Activated CD8-positive, alpha-beta memory T cell treated with anti-CD3 and anti-CD28 coated beads, Interleukin-2, amount 50 U/mL, for 1 hour (primary cell): ENCODE results near the gene FOXP1.
A peak's percentile ranks its signal among the peaks of the same experiment; 100 is the strongest.

Source experiments
- DNase-seq: peaks from one replicate; pipeline ENCODE4 v3.0.0-alpha.2; 2020; ENCODE audit errors: extremely low read depth

The FOXP1 gene

DNA sequence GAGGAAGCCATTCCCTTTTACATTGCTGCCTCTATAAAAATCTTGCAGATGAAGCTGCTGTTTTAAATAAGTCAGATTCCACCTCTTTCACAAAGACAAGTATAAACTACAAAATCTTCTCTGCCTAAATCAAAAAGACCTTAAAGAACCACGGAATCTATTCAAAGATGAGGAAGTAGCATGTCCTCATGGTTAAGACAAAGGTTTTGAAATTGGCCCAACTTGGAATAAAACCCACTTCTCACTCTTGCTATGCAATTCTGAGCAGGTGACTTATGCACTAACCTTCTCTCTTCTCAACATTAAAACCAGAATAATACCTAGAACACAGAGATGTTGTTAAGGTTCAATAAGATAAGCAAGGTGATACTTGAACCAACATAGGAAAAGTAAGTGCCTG is 97.6 kb downstream of the FOXP1 start:
- DNase-seq, result no peak

DNA sequence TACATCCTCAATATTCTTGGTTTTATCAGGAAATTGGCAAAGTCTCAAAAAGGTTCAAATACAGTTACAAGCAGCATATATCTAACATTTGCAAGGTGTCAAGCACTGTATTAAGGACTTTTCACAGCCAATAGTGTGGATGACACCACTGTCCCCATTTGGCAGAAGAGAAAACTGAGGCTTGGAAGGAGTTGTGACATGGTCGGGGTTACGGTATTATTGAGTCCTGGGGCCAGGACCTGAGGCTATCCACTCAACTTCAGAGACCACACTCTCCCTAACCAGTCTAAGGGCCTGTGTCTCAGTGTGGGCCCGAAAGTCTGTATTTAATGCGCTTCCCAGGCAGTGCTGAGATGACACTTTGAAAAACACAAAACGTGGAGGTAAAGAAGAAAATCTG is 99.1 kb downstream of the FOXP1 start:
- DNase-seq, result no peak

DNA sequence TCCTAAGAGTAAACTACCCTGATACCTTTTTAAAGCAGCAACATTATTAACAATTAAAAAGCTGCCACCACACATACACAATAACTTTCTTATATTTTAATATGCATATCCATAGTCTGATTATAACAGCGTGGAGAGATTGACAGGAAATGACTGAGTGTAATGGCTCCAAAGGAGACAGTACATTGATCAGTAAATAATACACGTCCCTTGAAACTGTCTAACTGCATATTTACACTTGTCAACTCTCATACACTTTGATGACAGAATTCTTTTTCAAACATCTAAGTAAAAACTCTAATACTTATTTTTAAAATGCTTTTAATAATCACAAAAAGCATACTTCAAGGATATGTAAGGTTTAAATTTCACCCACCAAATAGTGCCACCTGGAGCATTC is 99.5 kb downstream of the FOXP1 start:
- DNase-seq, result no peak

DNA sequence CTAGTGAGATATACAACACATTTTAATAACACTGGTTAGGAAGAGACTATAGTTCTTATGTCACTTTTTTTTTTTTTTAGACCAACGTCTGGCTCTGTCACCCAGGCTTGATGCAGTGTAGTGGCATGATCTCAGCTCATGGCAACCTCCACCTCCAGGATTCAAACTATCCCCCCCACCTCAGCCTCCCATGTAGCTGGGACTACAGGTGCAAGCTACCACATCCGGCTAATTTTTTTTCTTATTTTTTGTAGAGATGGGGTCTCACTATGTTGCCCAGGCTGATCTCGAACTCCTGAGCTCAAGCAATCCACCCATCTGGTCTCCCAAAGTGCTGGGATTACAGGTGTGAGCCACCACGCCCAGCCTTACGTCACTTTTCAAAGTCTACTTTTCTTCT is 100.8 kb downstream of the FOXP1 start:
- no peak for DNase-seq

DNA sequence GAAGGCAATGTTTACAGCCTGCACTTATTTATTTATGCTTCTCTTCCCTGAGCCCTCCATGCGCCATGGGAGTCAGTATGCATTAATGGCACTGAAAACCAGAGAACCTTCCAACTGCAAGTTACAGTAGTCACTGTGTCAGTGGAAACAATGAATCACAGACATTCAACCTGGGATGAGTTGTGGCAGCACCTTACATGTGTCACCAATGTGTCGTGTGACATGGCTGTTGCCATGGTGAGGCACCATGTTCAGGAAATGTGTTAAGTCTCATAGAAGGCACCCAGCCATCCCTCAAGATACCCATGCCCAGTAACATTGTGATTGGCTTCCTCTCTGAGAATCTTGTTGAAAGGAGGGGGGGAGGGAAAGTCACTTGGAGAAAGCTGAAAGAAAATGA is 105.0 kb downstream of the FOXP1 start:
- DNase-seq, result peak; percentile 42

DNA sequence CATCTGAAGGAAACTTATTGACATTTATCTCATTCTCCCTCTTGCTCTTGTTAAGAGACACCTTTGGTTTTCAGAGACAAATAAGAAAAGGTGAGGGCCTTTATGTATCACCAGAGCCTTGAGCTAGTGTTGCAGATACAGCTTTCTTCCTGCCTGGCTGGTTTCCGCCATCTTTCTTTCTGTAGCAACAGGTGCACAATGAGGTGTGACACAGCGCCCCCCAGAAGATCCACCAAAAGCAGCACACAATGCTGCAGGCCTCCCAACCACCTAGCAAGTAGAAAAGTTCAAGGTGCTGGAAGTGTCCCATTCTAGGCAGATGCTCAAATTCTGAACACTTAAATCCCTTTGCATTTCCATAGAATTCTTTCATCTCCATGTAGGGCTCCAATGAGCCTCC is 106.6 kb downstream of the FOXP1 start:
- no peak for DNase-seq

DNA sequence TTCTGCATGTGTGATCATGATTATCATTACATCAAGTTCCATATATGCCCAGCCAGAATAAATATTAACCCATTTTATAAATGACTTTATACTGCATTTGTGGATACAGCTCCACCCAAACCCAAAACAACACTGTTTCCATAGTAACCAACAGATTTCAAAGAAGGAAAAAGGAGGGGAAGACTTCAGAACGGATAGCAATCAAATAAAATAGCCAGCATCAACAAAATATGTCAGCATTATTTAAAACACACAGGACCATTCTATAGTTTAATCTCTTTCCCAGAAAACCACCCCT is 114.4 kb downstream of the FOXP1 start:
- DNase-seq, result no peak

DNA sequence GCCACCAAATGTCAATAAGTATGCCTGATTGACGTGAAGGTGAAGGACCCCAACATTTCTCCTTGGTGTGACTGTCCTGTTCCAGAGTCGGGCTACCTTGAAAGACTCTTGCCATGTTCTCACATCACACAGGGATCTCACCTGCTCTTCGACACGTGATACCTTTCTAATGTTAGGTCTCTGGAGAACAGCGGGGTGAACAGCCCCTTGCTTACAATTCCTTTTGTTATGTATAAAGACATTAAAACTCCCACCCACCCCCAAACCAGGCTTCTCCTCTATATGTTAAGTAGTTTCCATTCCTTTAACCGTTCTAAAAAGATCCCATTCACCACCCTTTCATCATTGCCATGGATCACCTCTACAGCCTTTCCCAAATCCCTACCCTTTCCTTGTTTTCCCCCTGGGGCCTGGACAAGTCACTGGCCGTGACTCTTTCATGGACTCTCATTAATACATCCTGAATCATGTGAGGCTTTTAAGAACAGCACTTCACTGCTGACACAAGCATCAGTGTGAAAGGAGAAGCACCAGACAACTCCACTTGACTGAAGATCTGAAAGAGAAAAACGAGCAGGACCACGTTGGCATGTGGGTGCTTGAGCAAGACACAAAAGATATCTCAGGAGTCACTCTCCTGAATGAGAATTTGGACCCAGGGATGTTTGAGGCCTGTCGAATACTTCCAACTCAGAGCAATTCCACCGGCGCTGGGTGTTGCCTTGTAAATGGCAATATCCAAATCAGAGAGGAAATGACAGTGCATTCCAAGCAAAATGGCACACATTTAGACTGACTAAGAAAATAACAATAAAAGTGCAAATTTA is 115.0 kb downstream of the FOXP1 start:
- no peak for DNase-seq

DNA sequence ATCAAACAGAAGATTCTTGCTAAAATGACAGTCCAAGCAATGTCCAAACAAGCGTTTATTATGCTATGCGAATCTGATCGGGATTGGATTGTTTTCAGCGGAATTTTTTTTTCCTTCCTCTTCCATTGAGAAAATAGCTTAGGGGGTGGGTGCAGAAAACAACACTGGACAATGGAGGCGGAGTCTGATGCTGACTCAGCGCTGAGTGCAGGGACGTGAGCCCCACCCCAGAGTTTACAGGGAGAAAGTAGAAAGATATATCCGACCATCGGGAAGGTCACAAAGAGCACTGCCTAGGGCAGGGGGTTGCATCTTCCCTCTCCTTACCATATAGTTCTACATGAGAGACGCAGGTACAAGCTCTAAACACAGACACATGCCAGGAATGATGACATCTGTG is 117.0 kb downstream of the FOXP1 start:
- DNase-seq, result no peak

DNA sequence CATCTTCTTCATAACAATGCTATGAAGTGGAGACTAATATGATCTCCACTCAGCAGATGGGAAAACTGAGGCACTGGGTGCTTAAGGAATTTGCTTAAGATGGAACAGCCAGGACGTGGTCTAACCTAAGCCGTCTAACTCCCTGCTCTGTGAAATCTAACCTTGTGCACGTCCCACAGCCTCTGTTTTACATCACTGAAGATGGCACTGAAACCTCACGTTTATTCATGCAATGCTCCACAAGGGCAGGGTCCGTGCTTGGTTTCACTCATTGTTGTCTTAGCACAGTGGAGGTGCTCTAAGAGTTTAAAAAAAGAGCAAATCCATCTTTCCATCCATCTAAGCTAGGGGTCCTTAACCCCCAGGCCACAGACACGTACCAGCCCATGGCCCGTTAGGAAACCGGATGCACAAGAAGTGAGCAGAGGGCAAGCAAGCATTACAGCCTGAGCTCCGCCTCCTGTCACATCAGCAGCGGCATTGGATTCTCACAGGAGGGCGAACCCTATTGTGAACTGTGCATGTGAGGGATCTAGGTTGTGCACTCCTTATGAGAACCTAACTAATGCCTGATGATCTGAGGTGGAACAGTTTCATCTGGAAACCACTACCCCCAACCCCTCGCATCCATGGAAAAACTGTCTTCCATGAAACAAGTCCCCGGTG is 118.0 kb downstream of the FOXP1 start:
- no peak for DNase-seq

DNA sequence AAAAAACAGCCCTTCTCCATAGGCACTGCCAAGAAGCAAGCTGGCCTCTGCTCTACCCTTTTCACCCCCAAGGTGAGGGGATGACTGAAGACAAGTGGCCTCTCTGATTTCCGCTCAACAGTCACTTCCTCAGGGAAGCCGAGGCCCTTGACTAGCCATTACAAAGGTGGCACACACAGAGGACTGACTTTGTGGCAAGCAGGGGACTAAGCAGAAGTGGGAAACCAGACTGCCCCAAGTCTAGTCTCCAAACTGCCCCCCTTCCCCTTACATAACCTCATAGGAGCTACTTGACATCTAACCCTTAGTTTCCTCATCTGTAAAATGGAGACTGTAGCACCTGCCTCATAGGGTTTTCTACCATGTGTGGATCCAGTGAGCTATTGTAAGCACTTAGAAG is 118.9 kb downstream of the FOXP1 start:
- no peak for DNase-seq

DNA sequence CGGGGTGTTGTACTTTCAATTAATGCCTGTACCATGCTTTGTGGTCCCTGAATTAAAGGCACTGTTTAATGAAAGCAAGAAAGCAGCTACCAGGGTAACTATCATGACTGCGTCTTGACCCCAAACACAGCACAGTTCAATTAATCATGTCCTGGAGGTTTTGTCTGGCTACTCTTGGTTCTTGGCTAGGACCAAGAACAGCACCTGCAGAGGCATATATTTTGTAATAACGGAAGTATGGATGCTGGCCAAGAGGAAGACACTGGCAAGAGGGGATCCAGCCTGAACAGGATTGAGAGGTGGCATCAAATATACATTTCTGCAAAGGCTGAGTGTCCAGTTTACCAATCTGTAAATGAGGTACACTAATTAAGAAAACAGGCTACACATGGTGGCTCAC is 119.9 kb downstream of the FOXP1 start:
- no peak for DNase-seq

DNA sequence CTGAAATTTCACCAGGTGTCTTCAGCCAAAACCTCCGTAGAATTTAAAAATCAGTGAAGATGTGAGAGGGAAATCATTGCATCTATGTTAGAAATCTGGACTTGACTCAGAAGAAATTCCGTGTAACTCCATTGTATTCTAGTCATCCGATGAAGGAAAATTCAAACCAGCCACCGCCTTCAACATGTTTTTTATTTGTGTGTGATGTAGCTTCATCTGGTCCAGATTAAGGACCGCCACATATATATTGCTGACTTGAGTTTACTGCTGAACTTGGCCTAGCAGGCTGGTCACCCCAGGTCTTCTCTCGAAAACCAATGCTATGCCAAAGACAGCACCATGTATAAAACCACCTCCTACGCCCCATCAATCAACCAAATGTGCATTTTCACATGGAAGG is 120.9 kb downstream of the FOXP1 start:
- DNase-seq, result no peak

DNA sequence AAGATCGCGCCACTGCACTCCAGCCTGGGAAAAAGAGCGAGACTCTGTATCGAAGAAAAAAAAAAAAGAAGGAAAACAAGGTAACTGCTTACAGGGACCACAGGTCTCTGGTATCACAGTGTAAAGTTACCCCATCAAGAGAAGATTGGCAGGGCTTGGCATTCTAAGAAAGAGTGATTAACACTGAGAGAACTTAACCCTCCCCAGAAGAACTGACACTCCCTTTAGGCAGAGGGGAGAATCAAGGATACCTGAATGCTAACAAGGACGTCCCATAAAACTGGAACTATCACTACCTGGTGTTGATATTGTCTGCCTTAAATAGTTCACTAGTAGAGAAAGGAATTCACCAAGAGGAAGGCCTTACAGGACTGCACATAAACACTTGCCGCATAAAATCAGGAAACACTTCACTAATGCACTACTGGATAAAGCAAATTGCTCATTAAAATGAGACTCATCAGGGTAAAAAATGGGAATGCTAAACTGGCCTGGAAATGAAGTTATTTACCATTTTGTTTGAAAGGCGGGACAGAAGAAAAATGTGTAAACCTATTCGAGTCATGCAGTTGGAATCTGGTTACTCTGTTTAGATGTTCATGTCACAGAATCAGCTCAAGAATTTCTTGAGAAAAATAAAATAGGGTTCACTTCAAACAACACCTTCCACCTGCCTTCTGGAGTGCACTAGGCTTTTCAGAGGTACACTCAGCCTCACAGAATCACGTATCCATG is 121.6 kb downstream of the FOXP1 start:
- no peak for DNase-seq

DNA sequence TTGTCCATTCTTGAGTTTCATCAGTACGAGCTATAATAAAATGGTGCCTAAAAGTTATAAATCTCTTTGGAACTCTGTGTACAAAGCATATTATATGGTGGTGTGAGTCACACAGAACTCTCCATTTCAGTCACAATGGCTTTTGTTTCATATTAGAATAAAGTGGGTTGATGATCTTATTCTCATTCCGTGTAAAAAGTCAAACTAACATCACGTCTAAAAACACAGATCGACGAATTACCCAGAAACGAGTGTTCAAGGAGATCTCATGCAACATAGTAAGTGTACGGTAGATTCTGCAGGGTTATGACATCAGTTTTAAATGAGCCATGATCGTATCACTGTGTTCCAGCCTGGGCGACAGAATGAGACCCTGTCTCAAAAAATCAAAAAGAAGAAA is 122.4 kb downstream of the FOXP1 start:
- DNase-seq, result no peak

DNA sequence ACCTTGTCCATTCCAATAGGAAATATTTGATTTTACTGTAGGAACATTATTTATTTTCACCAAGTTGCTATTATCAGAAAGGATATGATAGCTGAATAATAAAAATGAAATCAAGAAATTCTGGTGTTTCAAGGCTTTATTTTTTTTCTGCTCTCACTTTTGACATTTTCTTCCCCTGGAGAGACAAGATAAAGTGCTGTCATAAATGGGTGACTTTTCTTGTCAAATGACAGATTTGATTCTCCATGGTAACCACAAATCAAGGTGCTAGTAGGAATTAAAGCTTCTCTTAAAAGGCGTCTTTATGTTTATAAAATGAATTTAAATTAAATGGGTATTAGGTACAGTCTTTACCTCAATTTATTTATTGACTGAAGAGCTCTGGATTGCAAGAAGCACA is 124.6 kb downstream of the FOXP1 start:
- DNase-seq, result no peak

DNA sequence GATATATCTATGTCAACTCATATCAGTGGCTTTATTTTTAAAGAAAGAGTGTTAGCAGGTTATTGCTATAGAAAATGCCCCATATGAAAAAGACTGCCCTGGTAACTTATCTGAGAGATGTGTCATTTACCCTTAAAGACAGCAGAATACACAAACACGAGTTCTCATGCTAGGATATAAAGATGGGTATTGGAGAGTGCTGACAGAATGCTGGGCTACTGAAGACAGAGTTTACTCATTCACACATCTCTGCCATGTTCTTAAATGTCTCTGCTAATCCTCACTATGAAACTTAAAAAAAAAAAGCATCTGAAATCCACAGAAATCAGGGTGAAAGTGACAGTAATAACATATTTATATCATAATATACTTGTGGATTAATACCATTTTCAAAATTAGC is 126.7 kb downstream of the FOXP1 start:
- DNase-seq, result no peak

DNA sequence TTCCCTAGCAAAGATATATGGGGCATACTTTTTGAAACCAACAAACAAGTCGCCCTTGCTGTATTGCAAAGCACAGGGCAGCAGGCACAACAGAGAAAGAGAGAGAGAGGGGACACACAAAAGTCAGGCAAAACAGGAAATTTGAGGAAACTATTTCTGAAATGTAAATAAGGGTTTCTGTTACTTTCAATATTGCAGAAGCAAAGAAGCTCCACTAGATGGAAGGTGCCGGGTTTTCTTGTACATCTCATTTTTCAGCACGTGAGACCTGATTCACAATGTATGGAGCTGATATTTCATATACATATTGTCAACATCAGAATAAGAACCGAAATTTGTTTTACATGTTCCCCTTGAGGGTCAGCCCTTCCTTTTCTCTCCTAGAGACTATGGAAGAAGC is 127.4 kb downstream of the FOXP1 start:
- no peak for DNase-seq

DNA sequence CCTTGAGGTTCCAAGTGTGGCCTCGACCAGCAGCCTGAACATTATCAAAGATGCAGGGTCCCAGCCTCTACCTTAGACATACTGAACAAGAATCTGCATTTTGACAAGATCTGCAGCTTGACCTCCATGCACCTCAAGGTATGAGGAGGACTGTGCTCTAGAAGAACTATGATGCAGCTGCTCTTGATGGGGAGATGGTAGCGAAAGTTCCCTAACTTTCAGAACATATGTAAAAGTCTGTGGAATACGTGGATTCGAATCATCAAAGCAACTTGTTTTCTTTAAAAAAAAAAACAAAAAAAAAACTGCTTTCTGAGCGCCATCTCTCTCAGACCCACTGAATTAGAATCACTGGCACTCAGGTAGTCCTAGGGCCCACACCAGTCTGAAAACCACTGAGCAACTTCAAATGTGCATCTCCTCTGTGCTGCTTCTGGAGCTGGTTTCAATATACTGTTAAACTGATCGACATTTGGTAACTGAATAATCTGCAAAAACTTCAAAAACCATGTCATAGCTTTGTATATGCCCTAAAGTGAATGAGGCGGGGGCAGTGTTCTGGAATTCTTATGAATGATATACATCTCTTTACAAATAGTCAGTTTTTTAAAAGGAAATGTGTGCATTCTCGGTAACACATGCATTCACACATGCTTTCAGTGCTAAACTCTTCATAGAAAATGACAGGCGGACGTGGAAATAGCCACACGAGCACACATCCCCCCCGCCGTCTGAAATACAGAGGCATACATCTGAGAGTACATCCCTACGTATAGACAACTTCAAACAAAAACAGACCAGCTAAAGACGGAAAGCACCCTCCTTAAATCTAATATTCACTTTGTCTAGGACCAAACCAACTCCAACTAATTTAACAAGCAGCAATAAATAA is 128.8 kb downstream of the FOXP1 start:
- DNase-seq, result no peak

DNA sequence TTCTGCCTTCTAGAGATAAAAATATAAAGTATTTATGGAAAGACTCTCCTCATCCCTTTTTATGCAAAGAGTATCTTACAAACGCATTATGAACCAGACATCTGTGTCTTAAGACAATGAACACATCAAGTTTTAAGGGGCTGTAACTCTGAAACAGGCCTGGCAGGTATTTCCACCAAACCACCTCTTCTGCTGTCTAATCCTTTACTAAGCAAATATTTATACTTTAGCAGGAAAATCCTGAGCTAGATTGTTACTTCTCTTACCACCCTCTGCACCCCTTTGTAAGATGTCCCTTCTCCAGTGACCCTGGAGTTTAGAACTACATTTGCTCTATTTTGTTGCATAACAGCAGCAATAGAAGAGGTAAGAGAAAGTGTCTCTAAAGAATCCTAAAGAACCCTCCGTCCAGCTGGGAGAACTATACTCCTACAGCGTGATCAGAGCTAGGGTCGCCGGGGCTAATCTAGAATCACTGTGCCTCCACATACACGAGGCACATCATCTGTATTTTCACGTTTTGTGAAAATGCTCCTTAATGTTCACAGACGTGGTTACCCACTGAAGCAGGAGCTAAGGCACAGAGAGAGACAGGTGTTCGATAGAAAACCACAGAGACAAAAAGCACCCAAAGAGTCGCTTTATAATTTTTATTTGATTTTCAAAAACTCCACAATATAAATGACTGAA is 129.6 kb downstream of the FOXP1 start:
- no peak for DNase-seq

DNA sequence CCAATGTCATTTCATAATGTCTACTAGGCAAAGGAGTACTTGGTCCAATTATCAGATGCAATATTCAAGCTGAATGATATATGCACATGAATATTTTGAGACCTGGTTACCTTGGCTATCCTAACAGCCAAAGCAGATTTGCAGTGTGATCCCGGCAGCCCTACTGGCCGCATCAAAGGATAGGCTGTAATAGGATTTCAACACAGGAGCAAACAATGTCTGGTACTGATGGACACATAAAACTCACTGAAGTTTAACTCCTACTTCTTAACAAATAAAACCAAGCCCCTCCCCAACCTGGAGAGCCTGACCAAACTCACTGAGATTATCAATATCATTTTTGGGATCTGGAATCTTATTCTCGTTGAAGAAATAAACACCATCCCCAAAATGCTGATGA is 130.2 kb downstream of the FOXP1 start:
- no peak for DNase-seq

DNA sequence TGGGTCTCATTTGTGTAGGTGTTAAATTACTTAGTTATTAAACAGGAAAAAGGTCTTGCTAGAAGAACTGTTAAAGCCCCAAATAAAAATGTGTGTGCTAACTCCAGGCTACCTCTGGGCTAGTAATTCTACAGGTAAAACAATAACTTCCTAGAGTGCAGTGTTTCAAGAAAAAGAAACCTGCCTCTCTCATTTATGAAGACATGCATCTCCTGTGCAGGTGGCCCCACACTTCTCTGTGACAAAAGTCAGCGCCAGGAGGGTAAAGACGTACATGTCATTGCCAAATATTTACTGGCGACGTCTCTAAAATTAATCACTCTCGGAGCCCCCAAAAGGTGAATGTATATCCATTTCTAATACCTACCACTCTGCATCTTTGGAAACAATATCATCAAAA is 131.7 kb downstream of the FOXP1 start:
- no peak for DNase-seq
